22Rv1 (cell line): ENCODE measurements around the gene SERPINA5.

Experiments used
- H3K27ac ChIP-seq: fragments of 450-650 bp; 2 replicates; pipeline ENCODE4 v1.5.1; 2017
- CTCF ChIP-seq: fragments of 450-650 bp; IDR thresholded peaks from 2 replicates; pipeline ENCODE4 v1.5.1; 2017; ENCODE audit warnings: mild to moderate bottlenecking
- ZFX ChIP-seq: fragments of 450-650 bp; IDR thresholded peaks from 2 replicates; pipeline ENCODE4 v1.6.1; 2017; ENCODE audit warnings: antibody characterized with exemption, borderline replicate concordance

Gene SERPINA5

GRCh38 chr14:94591073-94591472 lies 9.8 kb downstream of the SERPINA5 start:
- TF ChIP-seq CTCF, result no peak
- no peak for TF ChIP-seq ZFX
- no peak overlapping the region for H3K27ac ChIP-seq

GRCh38 chr14:94591871-94592270 lies 10.6 kb downstream of the SERPINA5 start:
- no peak overlapping the region for H3K27ac ChIP-seq

GRCh38 chr14:94592457-94592856 lies 11.2 kb downstream of the SERPINA5 start:
- H3K27ac ChIP-seq, result no peak overlapping the region
- no peak for TF ChIP-seq CTCF
- no peak for TF ChIP-seq ZFX

More at GRCh38 chr14:94591871-94592270, 10.6 kb downstream of the SERPINA5 start:
- TF ChIP-seq ZFX (no peak), CTCF (no peak)

GRCh38 chr14:94593376-94593748 lies 12.1 kb downstream of the SERPINA5 start:
- H3K27ac ChIP-seq, result no peak overlapping the region
- no peak for TF ChIP-seq CTCF
- TF ChIP-seq ZFX, result no peak

- TF ChIP-seq CTCF, result no peak
- TF ChIP-seq ZFX, result no peak
- no peak overlapping the region for H3K27ac ChIP-seq
These were observed 12.7 kb downstream of the SERPINA5 start for GRCh38 chr14:94593749-94594431.

- TF ChIP-seq ZFX (no peak), CTCF (no peak)
- no peak overlapping the region for H3K27ac ChIP-seq
These were observed 13.2 kb downstream of the SERPINA5 start for GRCh38 chr14:94594441-94594840.

GRCh38 chr14:94595912-94596311 lies 14.7 kb downstream of the SERPINA5 start:
- no peak for TF ChIP-seq CTCF
- TF ChIP-seq ZFX, result no peak
- H3K27ac ChIP-seq, result no peak overlapping the region
